ENCODE results near the gene TEX38. TPM values are rescaled to one million over a fixed set of nuclear protein-coding genes. Genes with fewer than 3 reads are reported as not detected.

Gene TEX38
- total RNA-seq, 3 donors from 2014 or later = not detected

GRCh38 chr1:46643368-46643775 is 28.3 kb upstream of the TEX38 start:
- ATAC-seq (peak; percentile 84), DNase-seq (peak in 1 of 3 donors; percentile 25)

GRCh38 chr1:46645815-46646214 is 25.8 kb upstream of the TEX38 start:
- no peak for TF ChIP-seq CTCF (IDR thresholded peaks at IDR 0.05)
- Histone ChIP-seq H3K4me1 (ENCODE audit: low read depth) (peaks cover 12% of the 10 kb centered on the region), H3K4me3 (no peak overlapping the region), H3K9me3 (peaks cover 8% of the 10 kb centered on the region), H3K36me3 (ENCODE audit: low read depth) (no peaks in the 10 kb centered on the region)
- no peak for DNase-seq
- intact Hi-C loops (cut with DNase I, micrococcal nuclease) = no loop called here
- ATAC-seq = no peak

More at GRCh38 chr1:46643368-46643775, 28.3 kb upstream of the TEX38 start:
- Histone ChIP-seq H3K9me3 (no peaks in the 10 kb centered on the region), H3K4me1 (ENCODE audit: low read depth) (peaks cover 12% of the 10 kb centered on the region), H3K4me3 (no peak overlapping the region), H3K36me3 (ENCODE audit: low read depth) (no peaks in the 10 kb centered on the region)
- intact Hi-C loops (cut with DNase I, micrococcal nuclease) = no loop called here
- TF ChIP-seq CTCF (IDR thresholded peaks at IDR 0.05) = no peak

- Histone ChIP-seq H3K4me1 (ENCODE audit: low read depth) (peaks cover 12% of the 10 kb centered on the region), H3K4me3 (no peak overlapping the region), H3K36me3 (ENCODE audit: low read depth) (no peaks in the 10 kb centered on the region), H3K9me3 (peaks cover 8% of the 10 kb centered on the region)
- no peak for DNase-seq
- no peak for TF ChIP-seq CTCF (IDR thresholded peaks at IDR 0.05)
- intact Hi-C loops (cut with DNase I, micrococcal nuclease) = no loop called here
- no peak for ATAC-seq
Measured at GRCh38 chr1:46646331-46646730, 25.3 kb upstream of the TEX38 start.

GRCh38 chr1:46646844-46647243 is 24.8 kb upstream of the TEX38 start:
- intact Hi-C loops (cut with DNase I, micrococcal nuclease) = no loop called here
- Histone ChIP-seq H3K36me3 (ENCODE audit: low read depth) (no peaks in the 10 kb centered on the region), H3K4me3 (no peak overlapping the region), H3K4me1 (ENCODE audit: low read depth) (peaks cover 12% of the 10 kb centered on the region), H3K9me3 (peaks cover 8% of the 10 kb centered on the region)
- no peak for DNase-seq
- ATAC-seq = no peak
- TF ChIP-seq CTCF (IDR thresholded peaks at IDR 0.05) = no peak

GRCh38 chr1:46647611-46648010 is 24.0 kb upstream of the TEX38 start:
- intact Hi-C loops (cut with DNase I, micrococcal nuclease) = no loop called here
- peaks cover 8% of the 10 kb centered on the region for H3K9me3 ChIP-seq
- H3K36me3 ChIP-seq (ENCODE audit: low read depth) = no peaks in the 10 kb centered on the region
- no peak overlapping the region for H3K4me3 ChIP-seq
- no peak for ATAC-seq
- no peak for DNase-seq
- H3K4me1 ChIP-seq (ENCODE audit: low read depth) = peaks cover 17% of the 10 kb centered on the region
- no peak for TF ChIP-seq CTCF (IDR thresholded peaks at IDR 0.05)

- H3K4me1 ChIP-seq (ENCODE audit: low read depth) = peaks cover 15% of the 10 kb centered on the region
- H3K9me3 ChIP-seq = peaks cover 8% of the 10 kb centered on the region
- no peak for TF ChIP-seq CTCF (IDR thresholded peaks at IDR 0.05)
- no peak for ATAC-seq
- intact Hi-C loops (cut with DNase I, micrococcal nuclease) = no loop called here
- no peaks in the 10 kb centered on the region for H3K36me3 ChIP-seq (ENCODE audit: low read depth)
- DNase-seq = no peak
- no peak overlapping the region for H3K4me3 ChIP-seq
Measured at GRCh38 chr1:46649764-46650163, 21.9 kb upstream of the TEX38 start.
